Neuronal stem cell (in vitro differentiated cells): ENCODE results near the gene IBA57.
A peak's percentile ranks its signal among the peaks of the same experiment; 100 is the strongest.

ENCODE experiments used
- DNase-seq: peaks from one replicate; pipeline ENCODE4 v3.0.0-alpha.2; 2013; ENCODE audit warnings: low spot score
- H2AFZ ChIP-seq: one replicate; pipeline ENCODE4 v1.6.1; 2013; ENCODE audit warnings: mild to moderate bottlenecking, low read length, inconsistent platforms
- H2AK5ac ChIP-seq: 2 replicates; pipeline ENCODE4 v1.6.1; 2013; ENCODE audit warnings: low read depth, mild to moderate bottlenecking, inconsistent platforms, low read length, moderate library complexity, mixed read lengths
- H2BK120ac ChIP-seq: 2 replicates; pipeline ENCODE4 v1.6.1; 2013; ENCODE audit warnings: low read depth, mild to moderate bottlenecking, inconsistent platforms, low read length, moderate library complexity, mixed read lengths
- H2BK12ac ChIP-seq: one replicate; pipeline ENCODE4 v1.6.1; 2013; ENCODE audit warnings: low read length, inconsistent platforms
- H2BK15ac ChIP-seq: 2 replicates; pipeline ENCODE4 v1.6.1; 2013; ENCODE audit warnings: mild to moderate bottlenecking, low read length, inconsistent platforms, mixed read lengths
- H2BK5ac ChIP-seq: one replicate; pipeline ENCODE4 v1.6.1; 2013; ENCODE audit warnings: inconsistent platforms, mild to moderate bottlenecking, low read length, moderate library complexity
- H3K14ac ChIP-seq: one replicate; pipeline ENCODE4 v1.6.1; 2013; ENCODE audit warnings: low read length, inconsistent platforms
- H3K18ac ChIP-seq: 2 replicates; pipeline ENCODE4 v1.6.1; 2013; ENCODE audit warnings: low read length, inconsistent platforms
- H3K23ac ChIP-seq: 2 replicates; pipeline ENCODE4 v1.6.1; 2013; ENCODE audit warnings: low read depth, mild to moderate bottlenecking, mixed read lengths, low read length, inconsistent platforms; ENCODE audit not compliant: poor library complexity
- H3K27ac ChIP-seq: replicated peaks from 3 replicates; pipeline ENCODE4 v1.5.1; 2013; ENCODE audit warnings: low read length, inconsistent platforms
- H3K27me3 ChIP-seq, 3 experiments: 2 replicates each; pipeline ENCODE4 v1.6.1; 2013; ENCODE audit warnings: low read length in 3 of 3, mild to moderate bottlenecking in 2 of 3, inconsistent platforms in 1 of 3, low read depth in 1 of 3, mixed read lengths in 1 of 3, moderate library complexity in 1 of 3; ENCODE audit not compliant: control insufficient read depth in 3 of 3, insufficient read depth in 3 of 3
- H3K36me3 ChIP-seq, 2 donors: replicated peaks in 1 of 2; 2 replicates each; pipeline ENCODE4 v1.6.1; 2013; ENCODE audit warnings: low read length in 2 of 2; ENCODE audit not compliant: control insufficient read depth in 2 of 2, insufficient read depth in 2 of 2
- H3K4ac ChIP-seq: 2 replicates; pipeline ENCODE4 v1.6.1; 2013; ENCODE audit warnings: inconsistent platforms, mild to moderate bottlenecking, low read length, moderate library complexity
- H3K4me1 ChIP-seq, 2 donors: 1 replicate in 1 of 2; 2 replicates in 1 of 2; pipeline ENCODE4 v1.6.1; 2013; ENCODE audit warnings: low read length in 2 of 2, low read depth in 1 of 2; ENCODE audit not compliant: control insufficient read depth in 2 of 2, insufficient read depth in 1 of 2
- H3K4me2 ChIP-seq: one replicate; pipeline ENCODE4 v1.6.1; 2013; ENCODE audit warnings: mild to moderate bottlenecking, low read length, inconsistent platforms; ENCODE audit not compliant: insufficient read depth, poor library complexity, severe bottlenecking
- H3K4me3 ChIP-seq, 2 donors: 2 replicates each; pipeline ENCODE4 v1.5.1; 2013; ENCODE audit warnings: low read length in 2 of 2, mild to moderate bottlenecking in 2 of 2, inconsistent platforms in 1 of 2, moderate library complexity in 1 of 2
- H3K79me1 ChIP-seq: one replicate; pipeline ENCODE4 v1.6.1; 2013; ENCODE audit warnings: low read depth, mild to moderate bottlenecking, inconsistent platforms, low read length, moderate library complexity
- H3K9ac ChIP-seq: one replicate; pipeline ENCODE4 v1.6.1; 2013; ENCODE audit warnings: mild to moderate bottlenecking, low read depth, low read length, inconsistent platforms; ENCODE audit not compliant: poor library complexity
- H3K9me3 ChIP-seq, 2 donors: replicated peaks in 1 of 2; 2 replicates each; pipeline versions ENCODE3 to v1.6.1; 2013; ENCODE audit warnings: low read length in 2 of 2, mild to moderate bottlenecking in 2 of 2, inconsistent platforms in 1 of 2, low read depth in 1 of 2, mixed read lengths in 1 of 2, moderate library complexity in 1 of 2; ENCODE audit not compliant: control insufficient read depth in 2 of 2, insufficient read depth in 1 of 2
- H4K8ac ChIP-seq: one replicate; pipeline ENCODE4 v1.6.1; 2013; ENCODE audit warnings: low read depth, mild to moderate bottlenecking, inconsistent platforms, low read length, moderate library complexity
- H4K91ac ChIP-seq: one replicate; pipeline ENCODE4 v1.6.1; 2013; ENCODE audit warnings: low read length, low read depth, mild to moderate bottlenecking, inconsistent platforms; ENCODE audit not compliant: poor library complexity
- whole genome bisulfite sequencing, 2 donors: extraction: QIAGEN DNeasy Blood & Tissue Kit; methylation state at CpG; one replicate each; pipeline ENCODE4 v1.1.7; 2013; ENCODE audit warnings: missing lambda C conversion rate in 2 of 2, mixed read lengths in 1 of 2; ENCODE audit not compliant: insufficient read length in 2 of 2, insufficient replicate concordance in 1 of 2; ENCODE audit errors: extremely low coverage in 2 of 2; 5-methylcytosine and 5-hydroxymethylcytosine counted together

IBA57 gene

GRCh38 chr1:228156941-228157728 is 8.5 kb upstream of the IBA57 start:
- Histone ChIP-seq H4K8ac (peak overlapping the region; percentile 9), H3K36me3 (no peaks in the 10 kb centered on the region), H2BK5ac (peak overlapping the region; percentile 85), H3K4me2 (no peak overlapping the region), H3K14ac (no peak overlapping the region), H2BK120ac (no peak overlapping the region), H3K4me1 (peaks cover 0 to 8% of the 10 kb centered on the region in 2 donors), H4K91ac (no peak overlapping the region), H3K27ac (no peak overlapping the region), H2BK12ac (no peak overlapping the region), H2BK15ac (peak overlapping the region; percentile 41), H3K4me3 (no peak overlapping the region), H3K4ac (no peak overlapping the region), H3K27me3 (no peaks in the 10 kb centered on the region), H3K9ac (peak overlapping the region; percentile 37), H2AFZ (no peak overlapping the region), H3K18ac (peak overlapping the region; percentile 67), H2AK5ac (peak overlapping the region; percentile 10), H3K79me1 (peaks cover 2% of the 10 kb centered on the region), H3K9me3 (no peaks in the 10 kb centered on the region), H3K23ac (peak overlapping the region; percentile 48)
- no CpG with 5 or more reads among the region's 24 CpGs for WGBS, 2 donors
- DNase-seq: no peak

- H4K91ac ChIP-seq: no peak overlapping the region
- peaks cover 0 to 10% of the 10 kb centered on the region in 2 donors for H3K4me1 ChIP-seq
- H4K8ac ChIP-seq: no peak overlapping the region
- no peak for DNase-seq
- no peak overlapping the region for H3K4ac ChIP-seq
- peaks cover 2% of the 10 kb centered on the region for H3K79me1 ChIP-seq
- no peak overlapping the region for H3K9ac ChIP-seq
- H2BK5ac ChIP-seq: peak overlapping the region; percentile 44
- H2BK12ac ChIP-seq: no peak overlapping the region
- no peak overlapping the region for H2BK120ac ChIP-seq
- no peak overlapping the region for H3K18ac ChIP-seq
- H3K27me3 ChIP-seq: no peaks in the 10 kb centered on the region
- H2AK5ac ChIP-seq: no peak overlapping the region
- no CpG with 5 or more reads among the region's 43 CpGs for whole genome bisulfite sequencing, 2 donors
- no peak overlapping the region for H2BK15ac ChIP-seq
- H3K23ac ChIP-seq: no peak overlapping the region
- H3K14ac ChIP-seq: no peak overlapping the region
- no peak overlapping the region for H3K4me3 ChIP-seq
- H3K9me3 ChIP-seq: no peaks in the 10 kb centered on the region
- H3K36me3 ChIP-seq: no peaks in the 10 kb centered on the region
- no peak overlapping the region for H2AFZ ChIP-seq
- H3K27ac ChIP-seq: no peak overlapping the region
- no peak overlapping the region for H3K4me2 ChIP-seq
Measured at GRCh38 chr1:228157729-228158126, 7.9 kb upstream of the IBA57 start.

- H2BK12ac ChIP-seq: peak overlapping the region; percentile 87
- H2AK5ac ChIP-seq: peak overlapping the region; percentile 81
- no peak overlapping the region for H4K8ac ChIP-seq
- H3K14ac ChIP-seq: peak overlapping the region; percentile 64
- H3K4me1 ChIP-seq: peaks cover 0 to 10% of the 10 kb centered on the region in 2 donors
- H3K27ac ChIP-seq: no peak overlapping the region
- H3K9me3 ChIP-seq: no peaks in the 10 kb centered on the region
- H2BK5ac ChIP-seq: peak overlapping the region; percentile 44
- DNase-seq: no peak
- no peak overlapping the region for H3K4ac ChIP-seq
- H3K27me3 ChIP-seq: no peaks in the 10 kb centered on the region
- H3K9ac ChIP-seq: peak overlapping the region; percentile 50
- H4K91ac ChIP-seq: no peak overlapping the region
- H3K23ac ChIP-seq: peak overlapping the region; percentile 75
- H3K4me2 ChIP-seq: no peak overlapping the region
- H3K79me1 ChIP-seq: peaks cover 2% of the 10 kb centered on the region
- H3K18ac ChIP-seq: no peak overlapping the region
- H2AFZ ChIP-seq: no peak overlapping the region
- WGBS, 2 donors: no CpG with 5 or more reads among the region's 98 CpGs
- no peak overlapping the region for H3K4me3 ChIP-seq
- peak overlapping the region; percentile 31 for H2BK15ac ChIP-seq
- H2BK120ac ChIP-seq: no peak overlapping the region
- H3K36me3 ChIP-seq: no peaks in the 10 kb centered on the region
Measured at GRCh38 chr1:228158151-228159007, 7.2 kb upstream of the IBA57 start.
